Left ventricle myocardium inferior (tissue), 1 donor: Measurements from ENCODE around the gene SNTA1. TPM values are rescaled to one million over a fixed set of nuclear protein-coding genes. Genes with fewer than 3 reads are reported as not detected.
"Not testable (repeated sequence)": the region's sequence is repeated elsewhere in the genome, so short reads cannot be mapped to it uniquely, and the experiment has no call there.

Experiments used
- DNase-seq: peaks from one replicate; pipeline ENCODE4 v3.0.0-alpha.2; 2020
- H3K27ac ChIP-seq: fragments of 200-600 bp; replicated peaks from 2 replicates; pipeline ENCODE4 v1.8.0; 2021
- H3K27me3 ChIP-seq: fragments of 200-600 bp; 2 replicates; pipeline ENCODE4 v1.8.0; 2021; ENCODE audit warnings: low read depth
- H3K36me3 ChIP-seq: fragments of 200-600 bp; 2 replicates; pipeline ENCODE4 v1.8.0; 2021
- H3K4me1 ChIP-seq: fragments of 200-600 bp; 2 replicates; pipeline ENCODE4 v1.8.0; 2021
- H3K4me3 ChIP-seq: fragments of 200-600 bp; 2 replicates; pipeline ENCODE4 v1.8.0; 2021; ENCODE audit warnings: mild to moderate bottlenecking, moderate library complexity
- H3K9me3 ChIP-seq: fragments of 200-600 bp; replicated peaks from 2 replicates; pipeline ENCODE4 v1.8.0; 2021
- CTCF ChIP-seq: fragments of 200-600 bp; IDR thresholded peaks from 2 replicates; pipeline ENCODE4 v1.8.0; 2021; ENCODE audit warnings: antibody characterized with exemption, mild to moderate bottlenecking, borderline replicate concordance
- intact Hi-C: fragments of 100-400 bp; cut with micrococcal nuclease; formaldehyde crosslinking; loops from one replicate; pipeline ENCODE4 v1.11.0; 2022
- total RNA-seq: library from RNA; stranded (reverse); fragmentation: NEBNext Ultra II Directional; extraction: Animal tissue kit (Norgen Biotek cat#: 25700); gene quantifications from one replicate; pipeline ENCODE4 v1.2.1, GENCODE V29; 2021
- donor health status: DM: no; HTN: yes; CAD: no; lungs with severe emphysema.

SNTA1 gene
- total RNA-seq, 1 donor from 2014 or later: 202 TPM

- intact Hi-C loops: no loop called here
- Histone ChIP-seq H3K27me3 (no peaks in the 10 kb centered on the region), H3K4me3 (no peak overlapping the region), H3K27ac (no peak overlapping the region), H3K36me3 (no peaks in the 10 kb centered on the region), H3K4me1 (peaks cover 30% of the 10 kb centered on the region), H3K9me3 (no peaks in the 10 kb centered on the region)
- TF ChIP-seq CTCF: no peak
- DNase-seq: no peak
Measured at GRCh38 chr20:33488201-33488600, 44.6 kb upstream of the SNTA1 start.

DNA sequence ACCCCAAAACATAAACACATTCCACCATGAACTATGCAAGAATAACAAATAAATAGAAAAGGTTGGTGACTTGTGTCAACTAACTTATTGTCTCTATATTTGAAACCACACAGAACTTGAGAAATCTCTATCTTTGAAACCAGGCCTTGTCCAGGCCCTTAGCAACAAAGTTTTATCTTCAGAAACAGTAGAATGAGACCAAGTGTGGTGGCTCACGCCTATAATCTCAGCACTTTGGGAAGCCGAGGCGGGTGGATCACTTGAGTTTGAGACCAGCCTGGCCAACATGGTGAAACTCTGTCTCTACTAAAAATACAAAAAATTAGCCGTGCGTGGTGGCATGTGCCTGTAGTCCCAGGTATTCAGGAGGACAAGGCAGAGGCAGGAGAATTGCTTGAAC is 39.6 kb upstream of the SNTA1 start:
- H3K9me3 ChIP-seq, intact Hi-C loops, H3K27ac ChIP-seq, DNase-seq, H3K27me3 ChIP-seq, H3K4me3 ChIP-seq, H3K36me3 ChIP-seq, H3K4me1 ChIP-seq: not testable (repeated sequence)

GRCh38 chr20:33482581-33482980 is 39.0 kb upstream of the SNTA1 start:
- no peak for DNase-seq
- no peak overlapping the region for H3K27ac ChIP-seq
- no peaks in the 10 kb centered on the region for H3K36me3 ChIP-seq
- H3K27me3 ChIP-seq: no peaks in the 10 kb centered on the region
- intact Hi-C loops: no loop called here
- no peaks in the 10 kb centered on the region for H3K4me1 ChIP-seq
- no peaks in the 10 kb centered on the region for H3K9me3 ChIP-seq
- TF ChIP-seq CTCF: no peak
- no peak overlapping the region for H3K4me3 ChIP-seq

DNA sequence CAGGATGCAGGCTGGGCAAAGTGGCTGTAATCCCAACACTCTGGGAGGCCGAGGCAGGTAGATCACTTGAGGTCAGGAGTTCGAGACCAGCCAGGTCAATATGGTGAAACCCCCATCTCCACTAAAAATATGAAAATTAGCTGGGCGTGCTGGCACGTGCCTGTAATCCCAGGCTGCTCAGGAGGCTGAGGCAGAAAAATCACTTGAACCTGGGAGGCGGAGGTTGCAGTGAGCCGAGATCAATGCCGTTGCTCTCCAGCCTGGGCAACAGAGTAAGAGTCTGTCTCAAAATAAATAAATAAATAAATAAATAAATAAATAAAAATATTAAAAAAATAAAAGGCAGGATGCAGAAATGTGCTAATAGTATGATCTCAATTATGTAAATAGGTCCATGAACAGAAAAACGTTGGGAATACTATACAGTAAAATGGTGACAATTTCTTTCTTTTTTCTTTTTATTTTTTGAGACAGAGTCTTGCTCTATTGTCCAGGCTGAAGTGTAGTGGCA is 37.9 kb upstream of the SNTA1 start:
- no peak overlapping the region for H3K27ac ChIP-seq
- no peak for TF ChIP-seq CTCF
- H3K27me3 ChIP-seq: no peaks in the 10 kb centered on the region
- no peak for DNase-seq
- H3K9me3 ChIP-seq: no peaks in the 10 kb centered on the region
- no peaks in the 10 kb centered on the region for H3K36me3 ChIP-seq
- no peak overlapping the region for H3K4me3 ChIP-seq
- no peaks in the 10 kb centered on the region for H3K4me1 ChIP-seq
- intact Hi-C loops: no loop called here

GRCh38 chr20:33480048-33480447 is 36.5 kb upstream of the SNTA1 start:
- peaks cover 6% of the 10 kb centered on the region for H3K27me3 ChIP-seq
- no peaks in the 10 kb centered on the region for H3K4me1 ChIP-seq
- no peak overlapping the region for H3K27ac ChIP-seq
- DNase-seq: no peak
- no peak for TF ChIP-seq CTCF
- H3K9me3 ChIP-seq: no peaks in the 10 kb centered on the region
- H3K4me3 ChIP-seq: no peak overlapping the region
- H3K36me3 ChIP-seq: no peaks in the 10 kb centered on the region
- intact Hi-C loops: no loop called here

GRCh38 chr20:33477386-33478234 is 34.0 kb upstream of the SNTA1 start:
- no peaks in the 10 kb centered on the region for H3K36me3 ChIP-seq
- intact Hi-C loops: no loop called here
- no peak for DNase-seq
- H3K27me3 ChIP-seq: peaks cover 14% of the 10 kb centered on the region
- no peaks in the 10 kb centered on the region for H3K9me3 ChIP-seq
- H3K27ac ChIP-seq: no peak overlapping the region
- TF ChIP-seq CTCF: no peak
- H3K4me1 ChIP-seq: no peaks in the 10 kb centered on the region
- H3K4me3 ChIP-seq: no peak overlapping the region
